ENCODE measurements around the gene DEFB121. TPM values are rescaled to one million over a fixed set of nuclear protein-coding genes. Genes with fewer than 3 reads are reported as not detected.

The DEFB121 gene
- total RNA-seq, 1 donor from 2014 or later: not detected

DNA sequence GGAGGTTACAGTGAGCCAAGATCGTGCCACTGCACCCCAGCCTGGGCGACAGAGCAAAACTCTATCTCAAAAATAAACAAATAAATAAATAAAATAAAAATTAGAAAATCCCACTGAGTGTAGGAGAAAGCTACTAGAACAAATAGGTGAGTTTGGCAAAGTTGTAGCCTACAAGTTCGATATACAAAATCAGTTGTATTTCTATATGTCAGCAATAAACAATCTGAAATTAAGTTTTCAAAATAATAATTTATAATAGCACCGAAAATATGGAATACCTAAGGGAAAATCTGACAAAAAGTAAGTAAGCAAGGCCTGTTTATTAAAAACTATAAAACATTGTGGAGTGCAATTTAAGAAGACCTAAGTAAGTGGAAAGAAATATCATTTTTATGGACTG is 42.7 kb downstream of the DEFB121 start:
- TF ChIP-seq, protein P1, sequence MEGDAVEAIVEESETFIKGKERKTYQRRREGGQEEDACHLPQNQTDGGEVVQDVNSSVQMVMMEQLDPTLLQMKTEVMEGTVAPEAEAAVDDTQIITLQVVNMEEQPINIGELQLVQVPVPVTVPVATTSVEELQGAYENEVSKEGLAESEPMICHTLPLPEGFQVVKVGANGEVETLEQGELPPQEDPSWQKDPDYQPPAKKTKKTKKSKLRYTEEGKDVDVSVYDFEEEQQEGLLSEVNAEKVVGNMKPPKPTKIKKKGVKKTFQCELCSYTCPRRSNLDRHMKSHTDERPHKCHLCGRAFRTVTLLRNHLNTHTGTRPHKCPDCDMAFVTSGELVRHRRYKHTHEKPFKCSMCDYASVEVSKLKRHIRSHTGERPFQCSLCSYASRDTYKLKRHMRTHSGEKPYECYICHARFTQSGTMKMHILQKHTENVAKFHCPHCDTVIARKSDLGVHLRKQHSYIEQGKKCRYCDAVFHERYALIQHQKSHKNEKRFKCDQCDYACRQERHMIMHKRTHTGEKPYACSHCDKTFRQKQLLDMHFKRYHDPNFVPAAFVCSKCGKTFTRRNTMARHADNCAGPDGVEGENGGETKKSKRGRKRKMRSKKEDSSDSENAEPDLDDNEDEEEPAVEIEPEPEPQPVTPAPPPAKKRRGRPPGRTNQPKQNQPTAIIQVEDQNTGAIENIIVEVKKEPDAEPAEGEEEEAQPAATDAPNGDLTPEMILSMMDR (conservative IDR thresholded peaks at IDR 0.05; ENCODE audit: low read depth, low read length): no peak
- DNase-seq (ENCODE audit: low read depth): no peak
- no peak overlapping the region for H3K4me3 ChIP-seq (ENCODE audit: low read depth, low read length)

DNA sequence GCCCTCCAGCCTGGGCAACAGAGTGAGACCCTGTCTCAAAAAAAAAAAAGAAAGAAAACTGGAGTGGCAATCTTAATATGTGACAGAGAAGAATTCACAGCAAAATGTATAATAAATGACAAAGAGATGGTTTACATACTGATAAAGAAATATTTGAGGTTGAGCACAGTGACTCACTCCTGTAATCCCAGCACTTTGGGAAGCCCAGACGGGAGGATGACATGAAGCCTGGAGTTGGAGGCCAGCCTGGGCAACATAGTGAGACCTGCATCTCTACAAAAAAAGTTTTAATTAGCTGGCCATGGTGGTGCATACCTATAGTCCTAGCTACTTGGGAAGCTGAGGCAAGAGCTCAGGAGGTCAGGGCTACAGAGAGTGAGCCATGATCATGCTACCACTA is 50.0 kb downstream of the DEFB121 start:
- TF ChIP-seq, protein P1 (conservative IDR thresholded peaks at IDR 0.05; ENCODE audit: low read depth, low read length): no peak
- no peak overlapping the region for H3K4me3 ChIP-seq (ENCODE audit: low read depth, low read length)
- DNase-seq (ENCODE audit: low read depth): no peak

Other genes starting within 250 kb of the DEFB121 start
- not detected in 2 replicates for gene DEFB115, start 148.6 kb downstream of the DEFB121 start, total RNA-seq
- not detected in 2 replicates for gene DEFB116, start 97.6 kb downstream of the DEFB121 start, total RNA-seq
- gene DEFB118, start 37.6 kb downstream of the DEFB121 start, total RNA-seq: not detected in 2 replicates
- not detected in 2 replicates for gene DEFB119, start 15.6 kb downstream of the DEFB121 start, total RNA-seq
- not detected in 2 replicates for gene DEFB123, start 34.4 kb upstream of the DEFB121 start, total RNA-seq
- not detected in 2 replicates for gene DEFB124, start 68.9 kb upstream of the DEFB121 start, total RNA-seq
- gene REM1, start 69.1 kb upstream of the DEFB121 start, total RNA-seq: not detected in 2 replicates
- 61.1 and 104 TPM in 2 replicates for gene HM13, start 108.2 kb upstream of the DEFB121 start, total RNA-seq
- 237 and 302 TPM in 2 replicates for gene ID1, start 199.1 kb upstream of the DEFB121 start, total RNA-seq
- gene COX4I2, start 231.7 kb upstream of the DEFB121 start, total RNA-seq: not detected in 2 replicates

Data from epithelial cell of proximal tubule (primary cell).